HepG2 (cell line): Measurements from ENCODE around the gene U2AF2. TPM values are rescaled to one million over a fixed set of nuclear protein-coding genes. Genes with fewer than 3 reads are reported as not detected.

Experiments used
- AFF4 ChIP-seq: sonication (generic); formaldehyde crosslinking; IDR thresholded peaks from 2 replicates; pipeline ENCODE4 v1.4.0; 2020; ENCODE audit warnings: missing genetic modification reagents
- EHMT2 ChIP-seq: fragments of 200-600 bp; sonication (generic); IDR thresholded peaks from 2 replicates; pipeline ENCODE4 v1.7.0; 2017; ENCODE audit warnings: antibody characterized with exemption, low read depth, low read length, borderline replicate concordance
- HNRNPL ChIP-seq: fragments of 200-400 bp; formaldehyde crosslinking; IDR thresholded peaks from 2 replicates; pipeline ENCODE4 v1.6.1; 2017; ENCODE audit warnings: mild to moderate bottlenecking, low read depth, low read length
- NCOR1 ChIP-seq: fragments of 200-600 bp; sonication (generic); IDR thresholded peaks from 2 replicates; pipeline ENCODE4 v1.7.0; 2017; ENCODE audit warnings: antibody characterized with exemption, low read length, borderline replicate concordance
- NFRKB ChIP-seq: fragments of 450-650 bp; IDR thresholded peaks from 2 replicates; pipeline ENCODE4 v1.6.1; 2017
- REL ChIP-seq: sonication (generic); formaldehyde crosslinking; conservative IDR thresholded peaks from 2 replicates; pipeline ENCODE4 v1.8.0; 2022; ENCODE audit warnings: mild to moderate bottlenecking, missing genetic modification reagents, moderate library complexity
- RFX3 ChIP-seq: IDR thresholded peaks from 2 replicates; pipeline ENCODE4 v1.6.1; 2016; ENCODE audit warnings: missing biosample characterization, missing genetic modification reagents
- THAP11 ChIP-seq: IDR thresholded peaks from 2 replicates; pipeline ENCODE4 v1.6.1; 2016; ENCODE audit warnings: missing biosample characterization, missing genetic modification reagents
- XRCC5 ChIP-seq: fragments of 200-400 bp; formaldehyde crosslinking; optimal IDR thresholded peaks from 2 replicates; pipeline ENCODE3; 2017; ENCODE audit warnings: mild to moderate bottlenecking, low read length
- ZBTB33 ChIP-seq: sonication (generic); formaldehyde crosslinking; IDR thresholded peaks from 2 replicates; pipeline ENCODE4 v1.4.0; 2020; ENCODE audit warnings: missing genetic modification reagents
- ZNF121 ChIP-seq: sonication (generic); formaldehyde crosslinking; IDR thresholded peaks from 2 replicates; pipeline ENCODE4 v1.5.0; 2020; ENCODE audit warnings: mild to moderate bottlenecking, missing genetic modification reagents
- ZNF362 ChIP-seq: sonication (generic); formaldehyde crosslinking; IDR thresholded peaks from 2 replicates; pipeline ENCODE4 v1.4.0; 2020; ENCODE audit warnings: missing genetic modification reagents, mild to moderate bottlenecking, borderline replicate concordance
- ZNF468 ChIP-seq: sonication (generic); formaldehyde crosslinking; IDR thresholded peaks from 2 replicates; pipeline ENCODE4 v1.8.0; 2022; ENCODE audit warnings: mild to moderate bottlenecking, moderate library complexity, missing genetic modification reagents
- ZNF784 ChIP-seq: sonication (generic); formaldehyde crosslinking; IDR thresholded peaks from 2 replicates; pipeline ENCODE4 v1.5.1; 2020; ENCODE audit warnings: missing genetic modification reagents, mild to moderate bottlenecking, borderline replicate concordance
- polyA plus RNA-seq, 8 experiments: library from polyadenylated mRNA; depleted of rRNA in 3 of 8; stranded (reverse) in 7 of 8; unstranded in 1 of 8; fragments of >200 nt; fragmentation: Illumina TruSeq in 4 of 8; extraction: Trizol in 4 of 8; gene quantifications; 2 replicates each; pipeline versions ENCODE4 v1.2.1 to v1.2.3, GENCODE V29; 2011 to 2016; ENCODE audit warnings: low read depth in 4 of 8, missing spikeins in 1 of 8, mixed read lengths in 1 of 8; ENCODE audit not compliant: insufficient read depth in 1 of 8
- total RNA-seq, 5 experiments: library from RNA; depleted of rRNA; stranded (reverse); fragments of >200 nt; fragmentation: Illumina TruSeq; extraction: Trizol; gene quantifications; 2 replicates each; pipeline ENCODE4 v1.2.3, GENCODE V29; 2016; ENCODE audit warnings: low read depth in 1 of 5
- TF ChIP-seq, protein P1 (sequence below): IDR thresholded peaks from 2 replicates; pipeline ENCODE4 v1.6.1; 2016; ENCODE audit warnings: low read depth
- TF ChIP-seq, protein P2 (sequence below): IDR thresholded peaks from 2 replicates; pipeline ENCODE4 v1.6.1; 2016; ENCODE audit warnings: missing compliant biosample characterization, missing genetic modification reagents, borderline replicate concordance
- TF ChIP-seq, protein P3 (sequence below): sonication (generic); formaldehyde crosslinking; IDR thresholded peaks from 2 replicates; pipeline ENCODE4 v1.8.0; 2022; ENCODE audit warnings: missing genetic modification reagents, mild to moderate bottlenecking, moderate library complexity, borderline replicate concordance

Gene U2AF2
- total and polyA plus RNA-seq, 2 of the 13 experiments (the other 11 are each of a cell fraction or from before 2014, with no cell fraction given): 84.3 to 124 TPM

DNA sequence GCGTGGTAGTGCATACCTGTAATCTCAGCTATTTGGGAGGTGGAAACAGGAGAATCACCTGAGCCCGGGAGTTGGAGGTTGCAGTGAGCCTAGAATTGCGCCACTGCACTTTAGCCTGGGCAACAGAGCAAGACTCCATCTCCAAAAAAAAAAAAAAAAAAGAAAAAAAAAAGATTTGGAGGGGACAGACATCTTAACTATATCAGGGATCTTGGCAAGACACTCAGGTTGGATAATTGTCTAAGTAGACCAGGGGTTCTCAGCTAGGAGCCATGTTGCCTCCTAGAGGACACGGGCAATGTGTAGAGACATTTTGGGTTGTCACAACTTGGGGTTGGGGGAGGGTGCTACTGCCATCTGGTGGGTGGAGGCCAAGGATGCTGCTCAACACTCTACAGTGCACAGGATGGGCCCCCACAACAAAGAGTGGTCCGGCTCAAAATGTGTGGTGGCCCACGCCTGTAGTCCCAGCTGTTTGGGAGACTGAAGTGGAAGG is 15.9 kb upstream of the U2AF2 start (continued):
- TF ChIP-seq RFX3 (CRISPR knock-in tag) (no peak), HNRNPL (no peak), THAP11 (CRISPR knock-in tag) (peak; percentile 78), ZNF468 (CRISPR knock-in tag) (no peak), NFRKB (no peak), ZBTB33 (CRISPR knock-in tag) (peak; percentile 82), EHMT2 (0 out of 2 replicates have a peak, but pooled peaks have one; percentile 33), ZNF784 (CRISPR knock-in tag) (0 out of 2 replicates have a peak, but pooled peaks have one; percentile 22), NCOR1 (no peak), XRCC5 (peak; percentile 61), ZNF121 (CRISPR knock-in tag) (peak; percentile 88), ZNF362 (CRISPR knock-in tag) (no peak; the same call in 1 of the 2 replicates), REL (CRISPR knock-in tag) (no peak), AFF4 (no peak)
- TF ChIP-seq, protein P1, sequence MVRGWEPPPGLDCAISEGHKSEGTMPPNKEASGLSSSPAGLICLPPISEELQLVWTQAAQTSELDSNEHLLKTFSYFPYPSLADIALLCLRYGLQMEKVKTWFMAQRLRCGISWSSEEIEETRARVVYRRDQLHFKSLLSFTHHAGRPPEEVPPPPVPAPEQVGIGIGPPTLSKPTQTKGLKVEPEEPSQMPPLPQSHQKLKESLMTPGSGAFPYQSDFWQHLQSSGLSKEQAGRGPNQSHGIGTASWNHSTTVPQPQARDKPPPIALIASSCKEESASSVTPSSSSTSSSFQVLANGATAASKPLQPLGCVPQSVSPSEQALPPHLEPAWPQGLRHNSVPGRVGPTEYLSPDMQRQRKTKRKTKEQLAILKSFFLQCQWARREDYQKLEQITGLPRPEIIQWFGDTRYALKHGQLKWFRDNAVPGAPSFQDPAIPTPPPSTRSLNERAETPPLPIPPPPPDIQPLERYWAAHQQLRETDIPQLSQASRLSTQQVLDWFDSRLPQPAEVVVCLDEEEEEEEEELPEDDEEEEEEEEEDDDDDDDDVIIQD (CRISPR knock-in tag): no peak
- TF ChIP-seq, protein P2, sequence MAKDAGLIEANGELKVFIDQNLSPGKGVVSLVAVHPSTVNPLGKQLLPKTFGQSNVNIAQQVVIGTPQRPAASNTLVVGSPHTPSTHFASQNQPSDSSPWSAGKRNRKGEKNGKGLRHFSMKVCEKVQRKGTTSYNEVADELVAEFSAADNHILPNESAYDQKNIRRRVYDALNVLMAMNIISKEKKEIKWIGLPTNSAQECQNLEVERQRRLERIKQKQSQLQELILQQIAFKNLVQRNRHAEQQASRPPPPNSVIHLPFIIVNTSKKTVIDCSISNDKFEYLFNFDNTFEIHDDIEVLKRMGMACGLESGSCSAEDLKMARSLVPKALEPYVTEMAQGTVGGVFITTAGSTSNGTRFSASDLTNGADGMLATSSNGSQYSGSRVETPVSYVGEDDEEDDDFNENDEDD: no peak
- TF ChIP-seq, protein P3, sequence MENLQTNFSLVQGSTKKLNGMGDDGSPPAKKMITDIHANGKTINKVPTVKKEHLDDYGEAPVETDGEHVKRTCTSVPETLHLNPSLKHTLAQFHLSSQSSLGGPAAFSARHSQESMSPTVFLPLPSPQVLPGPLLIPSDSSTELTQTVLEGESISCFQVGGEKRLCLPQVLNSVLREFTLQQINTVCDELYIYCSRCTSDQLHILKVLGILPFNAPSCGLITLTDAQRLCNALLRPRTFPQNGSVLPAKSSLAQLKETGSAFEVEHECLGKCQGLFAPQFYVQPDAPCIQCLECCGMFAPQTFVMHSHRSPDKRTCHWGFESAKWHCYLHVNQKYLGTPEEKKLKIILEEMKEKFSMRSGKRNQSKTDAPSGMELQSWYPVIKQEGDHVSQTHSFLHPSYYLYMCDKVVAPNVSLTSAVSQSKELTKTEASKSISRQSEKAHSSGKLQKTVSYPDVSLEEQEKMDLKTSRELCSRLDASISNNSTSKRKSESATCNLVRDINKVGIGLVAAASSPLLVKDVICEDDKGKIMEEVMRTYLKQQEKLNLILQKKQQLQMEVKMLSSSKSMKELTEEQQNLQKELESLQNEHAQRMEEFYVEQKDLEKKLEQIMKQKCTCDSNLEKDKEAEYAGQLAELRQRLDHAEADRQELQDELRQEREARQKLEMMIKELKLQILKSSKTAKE (CRISPR knock-in tag): no peak
